ENCODE data around the gene CFAP20DC.

CFAP20DC gene

GRCh38 chr3:58776231-58776630 is 273.6 kb downstream of the CFAP20DC start:
- no peak for DNase-seq (ENCODE audit: low spot score)
- no peak for TF ChIP-seq CTCF (IDR thresholded peaks at IDR 0.05; ENCODE audit: extremely low read depth, missing control alignments)

- TF ChIP-seq CTCF (IDR thresholded peaks at IDR 0.05; ENCODE audit: extremely low read depth, missing control alignments): no peak
- DNase-seq (ENCODE audit: low spot score): no peak
These were observed 277.4 kb downstream of the CFAP20DC start for GRCh38 chr3:58772462-58772861.

GRCh38 chr3:58769065-58769464 is 280.8 kb downstream of the CFAP20DC start:
- no peak for DNase-seq (ENCODE audit: low spot score)
- no peak for TF ChIP-seq CTCF (IDR thresholded peaks at IDR 0.05; ENCODE audit: extremely low read depth, missing control alignments)

GRCh38 chr3:58766587-58767282 is 283.1 kb downstream of the CFAP20DC start:
- DNase-seq (ENCODE audit: low spot score): no peak
- no peak for TF ChIP-seq CTCF (IDR thresholded peaks at IDR 0.05; ENCODE audit: extremely low read depth, missing control alignments)

- no peak for TF ChIP-seq CTCF (IDR thresholded peaks at IDR 0.05; ENCODE audit: extremely low read depth, missing control alignments)
- no peak for DNase-seq (ENCODE audit: low spot score)
These were observed 294.7 kb downstream of the CFAP20DC start for GRCh38 chr3:58755150-58755549.

- no peak for DNase-seq (ENCODE audit: low spot score)
- no peak for TF ChIP-seq CTCF (IDR thresholded peaks at IDR 0.05; ENCODE audit: extremely low read depth, missing control alignments)
These were observed 295.8 kb downstream of the CFAP20DC start for GRCh38 chr3:58754074-58754473.

GRCh38 chr3:58751882-58752567 is 297.8 kb downstream of the CFAP20DC start:
- DNase-seq (ENCODE audit: low spot score): no peak
- no peak for TF ChIP-seq CTCF (IDR thresholded peaks at IDR 0.05; ENCODE audit: extremely low read depth, missing control alignments)

Data from GM20000 (cell line).